ENCODE measurements around the gene NBPF9.
"Not testable (repeated sequence)": the region's sequence is repeated elsewhere in the genome, so short reads cannot be mapped to it uniquely, and the experiment has no call there.

DNA sequence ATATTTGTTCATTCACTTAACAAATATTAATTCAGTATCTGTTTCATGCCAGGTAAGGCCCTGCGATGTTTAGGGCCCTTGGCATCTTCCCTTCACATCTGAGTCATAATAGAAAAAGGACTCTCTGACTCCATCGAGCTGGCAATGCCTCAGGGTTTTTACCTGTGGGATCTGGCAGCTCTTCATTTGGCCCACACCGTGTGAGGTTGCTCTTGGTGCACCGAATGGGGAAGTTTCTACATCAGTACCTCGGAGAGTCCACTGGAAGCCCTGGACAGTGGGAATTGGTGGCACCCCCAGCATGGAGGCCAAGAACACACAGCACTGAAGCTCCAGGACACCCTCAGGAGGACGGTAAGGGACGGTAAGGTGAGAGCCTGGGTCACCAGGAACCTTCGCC, 5.1 kb downstream of the NBPF9 start:
- not testable (repeated sequence) for TF ChIP-seq CTCF (IDR thresholded peaks at IDR 0.05); TCF7L2 (IDR thresholded peaks at IDR 0.05; ENCODE audit: low read depth, low read length); POLR2AphosphoS5 (IDR thresholded peaks at IDR 0.05; ENCODE audit: low read depth, low read length)
- TF ChIP-seq, protein P1, sequence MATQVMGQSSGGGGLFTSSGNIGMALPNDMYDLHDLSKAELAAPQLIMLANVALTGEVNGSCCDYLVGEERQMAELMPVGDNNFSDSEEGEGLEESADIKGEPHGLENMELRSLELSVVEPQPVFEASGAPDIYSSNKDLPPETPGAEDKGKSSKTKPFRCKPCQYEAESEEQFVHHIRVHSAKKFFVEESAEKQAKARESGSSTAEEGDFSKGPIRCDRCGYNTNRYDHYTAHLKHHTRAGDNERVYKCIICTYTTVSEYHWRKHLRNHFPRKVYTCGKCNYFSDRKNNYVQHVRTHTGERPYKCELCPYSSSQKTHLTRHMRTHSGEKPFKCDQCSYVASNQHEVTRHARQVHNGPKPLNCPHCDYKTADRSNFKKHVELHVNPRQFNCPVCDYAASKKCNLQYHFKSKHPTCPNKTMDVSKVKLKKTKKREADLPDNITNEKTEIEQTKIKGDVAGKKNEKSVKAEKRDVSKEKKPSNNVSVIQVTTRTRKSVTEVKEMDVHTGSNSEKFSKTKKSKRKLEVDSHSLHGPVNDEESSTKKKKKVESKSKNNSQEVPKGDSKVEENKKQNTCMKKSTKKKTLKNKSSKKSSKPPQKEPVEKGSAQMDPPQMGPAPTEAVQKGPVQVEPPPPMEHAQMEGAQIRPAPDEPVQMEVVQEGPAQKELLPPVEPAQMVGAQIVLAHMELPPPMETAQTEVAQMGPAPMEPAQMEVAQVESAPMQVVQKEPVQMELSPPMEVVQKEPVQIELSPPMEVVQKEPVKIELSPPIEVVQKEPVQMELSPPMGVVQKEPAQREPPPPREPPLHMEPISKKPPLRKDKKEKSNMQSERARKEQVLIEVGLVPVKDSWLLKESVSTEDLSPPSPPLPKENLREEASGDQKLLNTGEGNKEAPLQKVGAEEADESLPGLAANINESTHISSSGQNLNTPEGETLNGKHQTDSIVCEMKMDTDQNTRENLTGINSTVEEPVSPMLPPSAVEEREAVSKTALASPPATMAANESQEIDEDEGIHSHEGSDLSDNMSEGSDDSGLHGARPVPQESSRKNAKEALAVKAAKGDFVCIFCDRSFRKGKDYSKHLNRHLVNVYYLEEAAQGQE (IDR thresholded peaks at IDR 0.05; ENCODE audit: insufficient read depth in 1 of 2, low read depth in 2 of 2, low read length in 1 of 2): not testable (repeated sequence)

Measured in Panc1 (cell line).